GM12873 (cell line): Measurements from ENCODE around the gene TMPRSS3.

ENCODE experiments used
- TF ChIP-seq, protein P1 (sequence below): IDR thresholded peaks from 2 replicates; pipeline ENCODE4 v1.5.1; 2012; ENCODE audit warnings: low read depth, mild to moderate bottlenecking, moderate library complexity, low read length, control low read depth; ENCODE audit not compliant: insufficient read depth; ENCODE audit errors: missing control alignments

Gene TMPRSS3

DNA sequence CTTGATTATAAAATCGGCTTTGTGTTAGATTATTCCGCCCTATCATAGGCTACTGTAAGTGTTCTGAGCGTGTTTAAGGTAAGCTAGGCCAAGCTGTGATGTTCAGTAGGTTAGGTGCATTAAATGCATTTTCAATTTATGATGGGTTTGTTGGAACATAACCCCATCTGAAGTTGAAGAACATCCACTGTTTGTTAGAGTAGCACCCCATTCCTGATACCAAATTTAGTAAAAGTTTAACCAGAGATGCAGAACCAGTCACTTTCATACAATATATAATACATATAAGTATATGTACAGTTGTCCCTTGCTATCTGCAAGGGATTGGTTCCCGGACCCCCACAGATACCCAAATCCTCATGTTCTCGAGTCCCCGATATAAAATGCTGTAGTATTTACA, 24.0 kb upstream of the TMPRSS3 start:
- TF ChIP-seq, protein P1, sequence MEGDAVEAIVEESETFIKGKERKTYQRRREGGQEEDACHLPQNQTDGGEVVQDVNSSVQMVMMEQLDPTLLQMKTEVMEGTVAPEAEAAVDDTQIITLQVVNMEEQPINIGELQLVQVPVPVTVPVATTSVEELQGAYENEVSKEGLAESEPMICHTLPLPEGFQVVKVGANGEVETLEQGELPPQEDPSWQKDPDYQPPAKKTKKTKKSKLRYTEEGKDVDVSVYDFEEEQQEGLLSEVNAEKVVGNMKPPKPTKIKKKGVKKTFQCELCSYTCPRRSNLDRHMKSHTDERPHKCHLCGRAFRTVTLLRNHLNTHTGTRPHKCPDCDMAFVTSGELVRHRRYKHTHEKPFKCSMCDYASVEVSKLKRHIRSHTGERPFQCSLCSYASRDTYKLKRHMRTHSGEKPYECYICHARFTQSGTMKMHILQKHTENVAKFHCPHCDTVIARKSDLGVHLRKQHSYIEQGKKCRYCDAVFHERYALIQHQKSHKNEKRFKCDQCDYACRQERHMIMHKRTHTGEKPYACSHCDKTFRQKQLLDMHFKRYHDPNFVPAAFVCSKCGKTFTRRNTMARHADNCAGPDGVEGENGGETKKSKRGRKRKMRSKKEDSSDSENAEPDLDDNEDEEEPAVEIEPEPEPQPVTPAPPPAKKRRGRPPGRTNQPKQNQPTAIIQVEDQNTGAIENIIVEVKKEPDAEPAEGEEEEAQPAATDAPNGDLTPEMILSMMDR = no peak

DNA sequence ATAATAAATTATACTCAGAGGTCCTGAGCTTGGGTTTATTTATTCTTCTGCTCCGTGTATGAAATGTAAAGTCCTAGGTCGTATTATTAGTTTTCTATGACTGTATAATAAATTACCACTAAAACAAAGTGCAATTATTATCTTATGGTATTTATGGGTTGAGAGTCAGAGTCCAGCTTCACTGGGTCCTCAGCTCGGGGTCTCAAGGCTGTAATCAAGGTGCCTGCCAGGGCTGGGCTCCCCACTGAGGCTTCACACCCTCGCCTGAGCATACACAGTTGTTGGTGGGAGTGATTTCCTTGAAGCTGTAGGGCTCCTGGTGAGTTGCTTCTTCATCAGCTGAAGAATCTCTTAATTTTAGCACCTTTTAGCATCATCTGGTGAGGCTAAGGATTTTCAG, 23.0 kb upstream of the TMPRSS3 start:
- TF ChIP-seq, protein P1 = no peak

DNA sequence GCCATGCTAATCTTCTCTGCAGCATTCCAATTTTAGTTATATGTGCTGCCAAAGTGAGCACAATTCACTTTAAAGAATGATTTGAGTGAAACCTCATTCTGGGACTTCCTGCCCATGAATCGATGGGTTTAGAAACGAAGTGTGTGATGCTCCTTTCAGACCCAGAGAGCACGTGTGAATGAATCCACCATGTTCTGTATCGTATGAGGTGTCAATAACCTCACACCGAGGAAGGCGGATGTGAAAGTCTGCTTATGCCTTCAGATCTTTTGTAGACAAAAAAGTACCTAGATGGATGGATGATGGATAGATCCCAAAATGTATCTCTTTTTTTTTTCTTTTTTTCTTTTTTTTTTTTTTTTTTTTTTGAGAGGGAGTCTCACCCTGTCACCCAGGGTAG, 21.7 kb upstream of the TMPRSS3 start:
- TF ChIP-seq, protein P1 = no peak

DNA sequence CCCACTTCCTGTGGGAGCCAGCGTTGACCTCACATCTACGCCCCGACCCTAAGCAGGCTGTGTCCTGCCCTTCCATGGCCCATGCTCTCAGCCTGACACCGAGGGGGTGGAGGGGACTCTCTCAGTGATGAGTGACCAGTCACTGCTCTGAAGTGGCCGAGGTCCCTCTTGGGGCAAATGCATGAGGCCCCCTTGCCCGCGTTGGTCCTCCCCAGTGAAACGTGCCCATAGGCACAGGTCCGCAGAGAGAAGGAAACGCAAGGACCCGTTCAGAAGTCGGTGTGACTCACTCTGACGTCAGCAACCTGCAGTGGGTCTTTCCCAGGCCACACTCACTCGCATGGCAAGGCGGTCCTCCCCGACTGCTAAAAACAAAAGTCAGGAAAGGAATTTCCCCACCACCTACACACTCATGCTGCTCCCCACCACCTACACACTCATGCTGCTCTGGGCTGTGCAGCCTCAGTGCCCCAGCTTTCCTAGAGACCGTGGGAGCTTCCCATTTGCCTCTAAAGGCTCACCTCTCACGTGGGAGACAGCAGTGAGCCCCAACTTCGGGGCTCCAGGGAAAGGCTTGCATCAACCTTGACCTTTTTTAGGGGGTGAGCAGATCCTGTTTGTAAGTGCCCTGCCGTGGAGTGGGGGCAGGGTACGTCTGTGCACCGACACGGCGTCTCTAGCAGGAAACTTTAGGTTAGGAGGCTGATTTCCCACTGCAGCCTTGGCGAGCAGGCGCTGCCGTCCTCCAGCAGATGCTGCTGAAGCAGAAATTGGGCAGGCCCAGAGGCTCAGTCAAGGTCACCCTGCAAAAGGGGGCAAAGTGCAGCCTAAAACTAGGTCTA, 19.3 kb upstream of the TMPRSS3 start:
- TF ChIP-seq, protein P1 = no peak

DNA sequence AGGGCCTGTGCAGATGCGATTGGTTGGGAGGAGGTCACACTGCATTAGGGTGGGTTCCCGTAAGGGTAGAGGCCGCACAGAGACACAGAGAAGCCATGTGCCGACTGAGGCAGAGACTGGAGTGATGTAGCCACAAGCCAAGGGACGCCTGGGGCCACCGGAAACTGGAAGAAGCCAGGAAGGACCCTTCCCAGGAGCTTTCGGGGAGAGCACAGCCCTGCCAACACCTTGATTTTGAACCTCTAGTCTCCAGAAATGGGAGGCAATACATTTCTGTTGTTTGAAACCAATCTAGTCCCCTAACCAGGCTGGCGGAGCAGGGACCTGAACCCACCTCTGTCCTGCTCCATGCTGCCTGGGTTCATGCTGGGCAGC, 18.7 kb upstream of the TMPRSS3 start:
- TF ChIP-seq, protein P1 = no peak

DNA sequence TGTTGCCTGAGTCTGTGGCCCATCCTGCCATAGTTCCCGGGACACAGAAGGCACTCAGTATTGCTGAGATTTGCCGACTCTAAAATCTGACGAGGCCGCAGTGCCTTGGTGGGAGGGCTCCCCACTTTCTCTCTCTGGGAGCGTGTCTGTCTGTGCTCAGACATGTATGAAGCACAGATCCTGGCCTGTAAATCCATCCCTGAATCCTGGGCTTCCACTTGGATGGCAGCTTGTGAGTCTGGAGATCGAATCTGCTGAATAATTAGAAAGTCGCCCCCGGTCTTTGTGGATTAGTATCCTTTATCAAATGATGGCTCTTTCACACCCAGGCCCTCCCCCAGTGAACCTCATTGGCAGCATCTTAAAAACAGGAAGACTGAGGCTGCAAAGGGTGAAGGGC, 18.2 kb upstream of the TMPRSS3 start:
- TF ChIP-seq, protein P1 = no peak

DNA sequence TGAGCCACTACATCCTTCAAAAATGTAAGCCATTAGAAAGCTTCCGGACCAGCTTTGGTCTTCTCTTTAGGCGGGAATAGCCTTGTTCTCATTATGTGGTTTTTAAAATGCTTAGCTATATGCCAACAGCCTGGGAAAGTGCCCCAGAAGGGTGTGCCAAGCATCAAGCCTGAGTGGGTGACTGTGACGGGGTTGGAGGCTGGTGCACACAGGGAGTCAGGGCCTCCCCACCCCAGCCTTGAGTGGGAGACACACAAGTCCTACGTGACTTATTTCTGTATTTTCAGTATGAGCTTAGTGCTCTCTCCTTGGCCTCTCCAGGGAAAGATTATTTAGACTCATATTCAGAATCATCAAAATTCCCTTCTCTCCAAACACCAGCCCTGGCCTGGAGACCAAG, 17.6 kb upstream of the TMPRSS3 start:
- TF ChIP-seq, protein P1 = no peak

DNA sequence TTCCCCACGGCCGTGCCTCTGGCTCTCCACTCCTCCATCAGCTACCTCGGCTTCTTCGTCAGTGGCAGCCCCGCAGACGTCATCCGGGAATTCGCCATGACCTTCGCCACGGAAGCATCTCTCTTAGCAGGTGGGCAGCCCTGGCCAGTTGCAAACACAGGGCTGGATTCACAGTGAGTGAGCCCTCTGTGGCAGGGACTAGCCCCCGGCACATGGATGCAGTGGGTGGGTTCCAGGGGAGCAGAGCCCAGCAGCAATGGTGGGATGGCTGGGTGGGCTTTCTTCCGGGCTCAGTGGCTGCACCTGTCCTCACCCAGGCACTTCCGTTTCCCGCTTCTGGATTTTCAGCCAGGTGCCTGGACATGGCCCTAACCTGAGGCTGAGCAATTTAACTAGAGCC, 17.2 kb upstream of the TMPRSS3 start:
- TF ChIP-seq, protein P1 = no peak
